Ovary (tissue), 9 donors: ENCODE measurements around the gene RAB27B. TPM values are rescaled to one million over a fixed set of nuclear protein-coding genes. Genes with fewer than 3 reads are reported as not detected.

Experiments used
- DNase-seq, 5 donors: peaks; one replicate each; pipeline ENCODE4 v3.0.0-alpha.2; 2019 to 2020
- H3K27ac ChIP-seq, 2 donors: fragments of 200-600 bp; one replicate each; pipeline versions ENCODE4 v1.5.1 to v1.8.0; 2019 to 2022
- H3K27me3 ChIP-seq: fragments of 200-600 bp; one replicate; pipeline ENCODE4 v1.8.0; 2022
- H3K36me3 ChIP-seq: fragments of 200-600 bp; sonication (generic); one replicate; pipeline ENCODE4 v1.5.1; 2019
- H3K4me1 ChIP-seq: one replicate; pipeline ENCODE4 v1.8.1; 2013; ENCODE audit warnings: mild to moderate bottlenecking, moderate library complexity; ENCODE audit not compliant: insufficient read depth
- H3K4me3 ChIP-seq: fragments of 200-600 bp; sonication (generic); one replicate; pipeline ENCODE4 v1.5.1; 2017
- H3K9me3 ChIP-seq, 2 donors: fragments of 200-600 bp in 1 of 2; sonication (generic) in 1 of 2; one replicate each; pipeline versions ENCODE4 v1.5.1 to v1.8.1; 2013 to 2019; ENCODE audit warnings: mild to moderate bottlenecking in 1 of 2, moderate library complexity in 1 of 2
- CTCF ChIP-seq, 3 donors: fragments of 450-650 bp in 2 of 3; fragments of 200-600 bp in 1 of 3; IDR thresholded peaks; one replicate each; pipeline versions ENCODE4 v1.5.1 to v1.8.0; 2016 to 2022; ENCODE audit warnings: antibody characterized with exemption in 3 of 3, mild to moderate bottlenecking in 1 of 3
- EP300 ChIP-seq: sonication (generic); formaldehyde crosslinking; IDR thresholded peaks from one replicate; pipeline ENCODE4 v1.6.1; 2017; ENCODE audit warnings: antibody characterized with exemption
- POLR2A ChIP-seq: fragments of 450-650 bp; IDR thresholded peaks from one replicate; pipeline ENCODE4 v1.6.1; 2017; ENCODE audit warnings: antibody characterized with exemption, mild to moderate bottlenecking, moderate library complexity
- WGBS, 3 donors: extraction: QIAGEN DNeasy Blood & Tissue Kit in 1 of 3; methylation state at CpG; one replicate each; pipeline versions ENCODE4 v1.1.5 to v1.1.7; 2013 to 2017; 5-methylcytosine and 5-hydroxymethylcytosine counted together
- intact Hi-C, 4 donors: fragments of 100-400 bp; cut with DNase I; formaldehyde crosslinking; loops; one replicate each; pipeline versions ENCODE4 v1.11.0 to v1.15.1; 2022 to 2023
- polyA plus RNA-seq, 2 donors: library from polyadenylated mRNA; stranded (reverse); fragments of 200-250 nt in 1 of 2; fragments of 350-450 nt in 1 of 2; fragmentation: Illumina TruSeq in 1 of 2; extraction: RNeasy Lipid Tissue Mini Kit (QIAGEN cat#74804) in 1 of 2; gene quantifications; one replicate each; pipeline ENCODE4 v1.2.3, GENCODE V29; 2013 to 2014
- total RNA-seq, 7 donors: library from RNA; depleted of rRNA in 2 of 7; stranded (reverse); fragments of >200 nt in 2 of 7; fragmentation: NEBNext Ultra II Directional in 3 of 7; extraction: Animal tissue kit (Norgen Biotek cat#: 25700) in 3 of 7; gene quantifications; one replicate each; pipeline versions ENCODE4 v1.1.0 to v1.2.4, GENCODE V29; 2016 to 2023
- donor health status: DM: no; HTN: no; CAD: no; lungs with moderate emphysema.
- donor health status: DM: no; HTN: no; CAD: no.
- donor health status: Bipolar disorder and iron deficiency.
- donor health status: DM: yes; HTN: yes; CAD: no.
- donor health status: DM: no; HTN: no; CAD: no.
- donor health status: DM: yes; HTN: yes; CAD: no.

Gene RAB27B
- total and polyA plus RNA-seq, 9 donors = 0.05 to 3.9 (median 0.12) TPM

GRCh38 chr18:54881229-54881768 is 53.0 kb downstream of the RAB27B start:
- no peaks in the 10 kb centered on the region for H3K27me3 ChIP-seq
- no peaks in the 10 kb centered on the region for H3K4me1 ChIP-seq
- intact Hi-C loops = no loop called here
- TF ChIP-seq EP300 = no peak
- no peak for TF ChIP-seq CTCF (IDR thresholded peaks at IDR 0.05)
- no peak for TF ChIP-seq POLR2A
- no peak overlapping the region for H3K4me3 ChIP-seq
- DNase-seq = no peak
- no peaks in the 10 kb centered on the region for H3K9me3 ChIP-seq
- H3K27ac ChIP-seq = no peak overlapping the region
- no peaks in the 10 kb centered on the region for H3K36me3 ChIP-seq
- 21 to 32% (median 31%) methylated on average over 6 of the region's 6 CpGs for WGBS, 3 donors

GRCh38 chr18:54882318-54882717 is 54.0 kb downstream of the RAB27B start:
- no peaks in the 10 kb centered on the region for H3K36me3 ChIP-seq
- H3K4me3 ChIP-seq = no peak overlapping the region
- H3K27ac ChIP-seq = no peak overlapping the region
- no peak for DNase-seq
- no peaks in the 10 kb centered on the region for H3K9me3 ChIP-seq
- H3K27me3 ChIP-seq = no peaks in the 10 kb centered on the region
- WGBS, 3 donors = 79 to 84% (median 80%) methylated on average over 4 of the region's 4 CpGs
- H3K4me1 ChIP-seq = no peaks in the 10 kb centered on the region
- no peak for TF ChIP-seq CTCF (IDR thresholded peaks at IDR 0.05)
- no peak for TF ChIP-seq POLR2A
- TF ChIP-seq EP300 = no peak
- intact Hi-C loops = no loop called here

- TF ChIP-seq POLR2A (no peak), EP300 (no peak), CTCF (IDR thresholded peaks at IDR 0.05) (no peak)
- no peak overlapping the region for H3K4me3 ChIP-seq
- H3K27ac ChIP-seq = no peak overlapping the region
- H3K9me3 ChIP-seq = no peaks in the 10 kb centered on the region
- no peaks in the 10 kb centered on the region for H3K36me3 ChIP-seq
- 87 to 91% (median 87%) methylated on average over 6 of the region's 6 CpGs for WGBS, 3 donors
- no peaks in the 10 kb centered on the region for H3K27me3 ChIP-seq
- H3K4me1 ChIP-seq = no peaks in the 10 kb centered on the region
- intact Hi-C loops = no loop called here
- no peak for DNase-seq
These were observed 55.7 kb downstream of the RAB27B start for GRCh38 chr18:54883816-54884604.

- 82 to 90% (median 88%) methylated on average over 2 of the region's 2 CpGs for WGBS, 3 donors
- Histone ChIP-seq H3K36me3 (no peaks in the 10 kb centered on the region), H3K9me3 (no peaks in the 10 kb centered on the region), H3K27me3 (no peaks in the 10 kb centered on the region), H3K4me3 (no peak overlapping the region), H3K4me1 (no peaks in the 10 kb centered on the region), H3K27ac (no peak overlapping the region)
- intact Hi-C loops = no loop called here
- TF ChIP-seq POLR2A (no peak), EP300 (no peak), CTCF (IDR thresholded peaks at IDR 0.05) (no peak)
- DNase-seq = no peak
These were observed 60.1 kb downstream of the RAB27B start for GRCh38 chr18:54888378-54888777.
